Measurements from ENCODE around the gene MAST3.
A peak's percentile ranks its signal among the peaks of the same experiment; 100 is the strongest.

The MAST3 gene

GRCh38 chr19:18117692-18118378 lies 20.3 kb downstream of the MAST3 start (continued):
- TF ChIP-seq ZNF610 (tag by site-specific recombination; IDR thresholded peaks at IDR 0.05; ENCODE audit: borderline replicate concordance) (no peak), ZNF585B (tag by site-specific recombination; IDR thresholded peaks at IDR 0.05) (no peak), ZNF175 (tag by site-specific recombination; IDR thresholded peaks at IDR 0.05) (no peak), ZNF776 (tag by site-specific recombination; IDR thresholded peaks at IDR 0.05; ENCODE audit: borderline replicate concordance) (no peak), ZNF704 (tag by site-specific recombination; IDR thresholded peaks at IDR 0.05) (no peak), ZNF16 (tag by site-specific recombination; IDR thresholded peaks at IDR 0.05; ENCODE audit: low read depth) (no peak), GLI4 (tag by site-specific recombination; IDR thresholded peaks at IDR 0.05) (no peak), ZNF530 (tag by site-specific recombination; IDR thresholded peaks at IDR 0.05; ENCODE audit: low read depth) (no peak), HOXD13 (CRISPR knock-in tag; IDR thresholded peaks at IDR 0.05; ENCODE audit: borderline replicate concordance) (no peak), ZBTB17 (tag by site-specific recombination; IDR thresholded peaks at IDR 0.05) (no peak), ZNF155 (tag by site-specific recombination; IDR thresholded peaks at IDR 0.05) (no peak), ZNF112 (tag by site-specific recombination; IDR thresholded peaks at IDR 0.05) (no peak), PRDM2 (tag by site-specific recombination; IDR thresholded peaks at IDR 0.05; ENCODE audit: borderline replicate concordance) (no peak), ZNF394 (tag by site-specific recombination; IDR thresholded peaks at IDR 0.05; ENCODE audit: borderline replicate concordance) (no peak), ZNF645 (tag by site-specific recombination; IDR thresholded peaks at IDR 0.05) (no peak), SP2 (tag by site-specific recombination; IDR thresholded peaks at IDR 0.05) (0 out of 2 replicates have a peak, but pooled peaks have one; percentile 17), KLF7 (tag by site-specific recombination; IDR thresholded peaks at IDR 0.05; ENCODE audit: borderline replicate concordance) (no peak), GFI1B (tag by site-specific recombination; IDR thresholded peaks at IDR 0.05) (no peak), ZNF580 (tag by site-specific recombination; IDR thresholded peaks at IDR 0.05) (no peak), ZNF449 (tag by site-specific recombination; IDR thresholded peaks at IDR 0.05) (no peak), YY2 (tag by site-specific recombination; IDR thresholded peaks at IDR 0.05) (peak; percentile 33; the same call in 1 of the 2 replicates), FEZF1 (tag by site-specific recombination; IDR thresholded peaks at IDR 0.05) (peak; percentile 88), ZNF561 (tag by site-specific recombination; IDR thresholded peaks at IDR 0.05; ENCODE audit: borderline replicate concordance) (no peak), ZNF157 (tag by site-specific recombination; IDR thresholded peaks at IDR 0.05) (no peak), ZSCAN4 (tag by site-specific recombination; IDR thresholded peaks at IDR 0.05) (no peak), MEIS1 (CRISPR knock-in tag; IDR thresholded peaks at IDR 0.05; ENCODE audit: borderline replicate concordance) (no peak), ZNF350 (tag by site-specific recombination; IDR thresholded peaks at IDR 0.05) (no peak), ZNF548 (tag by site-specific recombination; IDR thresholded peaks at IDR 0.05) (no peak), ZNF311 (tag by site-specific recombination; IDR thresholded peaks at IDR 0.05; ENCODE audit: borderline replicate concordance) (no peak), OSR2 (tag by site-specific recombination; IDR thresholded peaks at IDR 0.05) (peak; percentile 89)

Data from HEK293 (cell line).